GM12878 (cell line): ENCODE measurements around the gene ANK2. TPM values are rescaled to one million over a fixed set of nuclear protein-coding genes. Genes with fewer than 3 reads are reported as not detected.
A peak's percentile ranks its signal among the peaks of the same experiment; 100 is the strongest.

Source experiments
- ATAC-seq: fragments of 200-7000 bp; cut with Tn5 transposase; 3 replicates; pipeline ENCODE4 v1.9.1; 2020; ENCODE audit warnings: mild to moderate bottlenecking, moderate library complexity
- BruUV-seq: library from RNA; stranded (reverse); fragments of 400-500 nt; replicated peaks from 2 replicates; lab custom pipeline; 2021; lab: Mats Ljungman, UMichigan
- CTCF ChIA-PET: fragments of 300-600 bp; sonication (Branson Sonifier 250); formaldehyde crosslinking; extraction: SDS; loops from one replicate; lab custom pipeline; 2021; ENCODE audit warnings: inconsistent platforms; lab: Yijun Ruan, JAX
- POLR2A ChIA-PET: fragments of 350-600 bp; formaldehyde crosslinking; extraction: SDS; loops from one replicate; lab custom pipeline; 2021; ENCODE audit warnings: inconsistent platforms; lab: Charles Lee
- RAD21 ChIA-PET: fragments of 300-600 bp; sonication (Branson Sonifier 250); formaldehyde crosslinking; loops from one replicate; lab custom pipeline; 2023; ENCODE audit warnings: antibody characterized with exemption; ENCODE audit not compliant: unreplicated experiment; lab: Charles Lee
- SMC1A ChIA-PET: fragments of 300-600 bp; sonication (Branson Sonifier 250); formaldehyde crosslinking; loops from one replicate; lab custom pipeline; 2023; ENCODE audit not compliant: unreplicated experiment, uncharacterized antibody; lab: Charles Lee
- DNase-seq: peaks from one replicate; pipeline ENCODE4 v3.0.0-alpha.2; 2011; ENCODE audit warnings: low read depth, low spot score
- FAIRE-seq: peaks from 3 replicates; lab custom pipeline; 2011; peaks lifted over from hg19 to GRCh38; lab: Jason Lieb, UNC
- H2AFZ ChIP-seq: 2 replicates; pipeline ENCODE4 v1.6.0; 2011; ENCODE audit warnings: low read depth, low read length, control low read depth; ENCODE audit not compliant: control insufficient read depth
- H3K27ac ChIP-seq: 2 replicates; pipeline ENCODE4 v1.5.1; 2011; ENCODE audit warnings: control low read depth; ENCODE audit not compliant: control insufficient read depth, insufficient read depth
- H3K27me3 ChIP-seq, 2 experiments: replicated peaks in 1 of 2; 2 replicates each; pipeline versions ENCODE4 v1.6.0 to v1.6.1; 2011; ENCODE audit warnings: low read length in 1 of 2; ENCODE audit not compliant: control insufficient read depth in 2 of 2, insufficient read depth in 2 of 2
- H3K36me3 ChIP-seq, 2 experiments: 2 replicates each; pipeline ENCODE4 v1.5.1; 2011; ENCODE audit warnings: low read length in 1 of 2; ENCODE audit not compliant: control insufficient read depth in 2 of 2, insufficient read depth in 2 of 2
- H3K4me1 ChIP-seq: 2 replicates; pipeline ENCODE4 v1.6.1; 2011; ENCODE audit warnings: mild to moderate bottlenecking, low read length, moderate library complexity, mixed read lengths; ENCODE audit not compliant: control insufficient read depth, insufficient read depth
- H3K4me2 ChIP-seq: 2 replicates; pipeline ENCODE4 v1.6.0; 2011; ENCODE audit warnings: control low read depth; ENCODE audit not compliant: control insufficient read depth, insufficient read depth
- H3K4me3 ChIP-seq: fragments of 200-600 bp; sonication (generic); 2 replicates; pipeline ENCODE4 v1.5.1; 2016
- H3K79me2 ChIP-seq: 2 replicates; pipeline ENCODE4 v1.6.0; 2011; ENCODE audit warnings: low read length; ENCODE audit not compliant: control insufficient read depth, insufficient read depth
- H3K9ac ChIP-seq: 2 replicates; pipeline ENCODE4 v1.8.0; 2011; ENCODE audit warnings: low read length, control low read depth, mixed read lengths; ENCODE audit not compliant: control insufficient read depth, insufficient read depth
- H3K9me3 ChIP-seq: replicated peaks from 3 replicates; pipeline ENCODE4 v1.5.1; 2011; ENCODE audit warnings: mild to moderate bottlenecking, low read length; ENCODE audit not compliant: control insufficient read depth, insufficient read depth
- H4K20me1 ChIP-seq: 2 replicates; pipeline ENCODE4 v1.6.0; 2011; ENCODE audit not compliant: control insufficient read depth, insufficient read depth
- RAD21 ChIP-seq: IDR thresholded peaks from 2 replicates; pipeline ENCODE4 v1.6.1; 2011; ENCODE audit warnings: mild to moderate bottlenecking, low read depth, low read length, moderate library complexity; ENCODE audit not compliant: insufficient read depth
- WGBS: methylation state at CpG from one replicate; pipeline ENCODE4 v1.1.6; 2016; ENCODE audit warnings: low lambda C conversion rate; ENCODE audit not compliant: insufficient replicate concordance, insufficient coverage; ENCODE audit errors: missing lambda C conversion rate; 5-methylcytosine and 5-hydroxymethylcytosine counted together
- in situ Hi-C: fragments of 300-500 bp; cut with MboI; formaldehyde crosslinking; loops from 9 replicates; pipeline ENCODE4 v1.14.3; 2018; ENCODE audit warnings: mixed read lengths
- intact Hi-C: fragments of 100-400 bp; cut with micrococcal nuclease; formaldehyde crosslinking; loops from one replicate; pipeline ENCODE4 v1.14.2; 2022; ENCODE audit not compliant: unreplicated experiment
- polyA plus RNA-seq, 11 experiments: library from polyadenylated mRNA; depleted of rRNA in 4 of 11; unstranded in 6 of 11; stranded (reverse) in 5 of 11; fragments of >200 nt; fragmentation: Nextera tagmentation in 4 of 11; fragmentation: Illumina TruSeq in 1 of 11; extraction: Ambion mirVana in 4 of 11; extraction: Trizol in 1 of 11; gene quantifications; 1 replicate in 1 of 11; 2 replicates in 10 of 11; pipeline versions ENCODE4 v1.2.1 to v1.2.3, GENCODE V29; 2011 to 2016; ENCODE audit warnings: inconsistent platforms in 2 of 11, missing spikeins in 2 of 11, low read depth in 1 of 11
- total RNA-seq, 4 experiments: library from RNA; depleted of rRNA in 3 of 4; stranded (reverse); fragments of >200 nt in 3 of 4; fragmentation: Illumina TruSeq in 1 of 4; extraction: Trizol in 1 of 4; gene quantifications; 2 replicates each; pipeline versions ENCODE4 v1.2.1 to v1.2.3, GENCODE V29; 2013 to 2021
- TF ChIP-seq, protein P1 (sequence below): IDR thresholded peaks from 2 replicates; pipeline ENCODE4 v1.6.1; 2011; ENCODE audit warnings: low read depth, low read length, improper control_type of control experiment, borderline replicate concordance
- TF ChIP-seq, protein P2 (sequence below), 3 experiments: IDR thresholded peaks in 2 of 3; conservative IDR thresholded peaks in 1 of 3; 2 replicates each; pipeline ENCODE4 v1.5.1; 2011; ENCODE audit warnings: low read depth in 3 of 3, low read length in 3 of 3, mild to moderate bottlenecking in 3 of 3, control low read depth in 2 of 3, moderate library complexity in 2 of 3, inconsistent platforms in 1 of 3, mixed read lengths in 1 of 3; ENCODE audit not compliant: control insufficient read depth in 2 of 3, insufficient read depth in 1 of 3; ENCODE audit errors: extremely low read depth in 1 of 3

ANK2 gene
- total and polyA plus RNA-seq, 10 of the 15 experiments (the other 5 are each of a cell fraction or from before 2014, with no cell fraction given): 1.6 to 13.0 (median 4.1) TPM

GRCh38 chr4:113248320-113248719, 198.9 kb downstream of the ANK2 start:
- in situ Hi-C loops (no loop called here), intact Hi-C loops (loop anchor here (10.0 kb wide), 1 partner anchor 144 kb away; no protein-coding TSS in a partner anchor)
- no peaks in the 10 kb centered on the region for H3K4me1 ChIP-seq
- DNase-seq (no peak), ATAC-seq (peak; percentile 61; the same call in 2 of the 3 replicates), FAIRE-seq (no peak)
- no peaks in the 10 kb centered on the region; the same call in 2 of the 3 replicates for H3K9me3 ChIP-seq
- no peaks in the 10 kb centered on the region for H3K36me3 ChIP-seq
- no peaks in the 10 kb centered on the region for H3K27me3 ChIP-seq
- ChIA-PET SMC1A (interaction anchor here (1.8 kb wide), 1 partner anchor 10 kb away, joined by 4 read pairs; no protein-coding TSS in a partner anchor), CTCF (interaction anchor here (0.6 kb wide), 1 partner anchor 12 kb away, joined by 3 read pairs; no protein-coding TSS in a partner anchor), RAD21 (interaction anchor here (1.0 kb wide), 1 partner anchor 142 kb away, joined by 3 read pairs; no protein-coding TSS in a partner anchor), POLR2A (no interaction called here)
- H3K27ac ChIP-seq: no peak overlapping the region
- no peaks in the 10 kb centered on the region for H3K79me2 ChIP-seq
- no TSS peak for BruUV-seq
- no peak overlapping the region for H3K4me2 ChIP-seq
- no peak overlapping the region for H3K4me3 ChIP-seq
- no peaks in the 10 kb centered on the region for H4K20me1 ChIP-seq
- H3K9ac ChIP-seq: no peak overlapping the region
- 55% methylated on average over 5 of the region's 5 CpGs for WGBS
- no peak overlapping the region for H2AFZ ChIP-seq
- 0 out of 2 replicates have a peak, but pooled peaks have one; percentile 9 for TF ChIP-seq RAD21
- TF ChIP-seq, protein P1, sequence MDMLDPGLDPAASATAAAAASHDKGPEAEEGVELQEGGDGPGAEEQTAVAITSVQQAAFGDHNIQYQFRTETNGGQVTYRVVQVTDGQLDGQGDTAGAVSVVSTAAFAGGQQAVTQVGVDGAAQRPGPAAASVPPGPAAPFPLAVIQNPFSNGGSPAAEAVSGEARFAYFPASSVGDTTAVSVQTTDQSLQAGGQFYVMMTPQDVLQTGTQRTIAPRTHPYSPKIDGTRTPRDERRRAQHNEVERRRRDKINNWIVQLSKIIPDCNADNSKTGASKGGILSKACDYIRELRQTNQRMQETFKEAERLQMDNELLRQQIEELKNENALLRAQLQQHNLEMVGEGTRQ: no peak
- TF ChIP-seq, protein P2, sequence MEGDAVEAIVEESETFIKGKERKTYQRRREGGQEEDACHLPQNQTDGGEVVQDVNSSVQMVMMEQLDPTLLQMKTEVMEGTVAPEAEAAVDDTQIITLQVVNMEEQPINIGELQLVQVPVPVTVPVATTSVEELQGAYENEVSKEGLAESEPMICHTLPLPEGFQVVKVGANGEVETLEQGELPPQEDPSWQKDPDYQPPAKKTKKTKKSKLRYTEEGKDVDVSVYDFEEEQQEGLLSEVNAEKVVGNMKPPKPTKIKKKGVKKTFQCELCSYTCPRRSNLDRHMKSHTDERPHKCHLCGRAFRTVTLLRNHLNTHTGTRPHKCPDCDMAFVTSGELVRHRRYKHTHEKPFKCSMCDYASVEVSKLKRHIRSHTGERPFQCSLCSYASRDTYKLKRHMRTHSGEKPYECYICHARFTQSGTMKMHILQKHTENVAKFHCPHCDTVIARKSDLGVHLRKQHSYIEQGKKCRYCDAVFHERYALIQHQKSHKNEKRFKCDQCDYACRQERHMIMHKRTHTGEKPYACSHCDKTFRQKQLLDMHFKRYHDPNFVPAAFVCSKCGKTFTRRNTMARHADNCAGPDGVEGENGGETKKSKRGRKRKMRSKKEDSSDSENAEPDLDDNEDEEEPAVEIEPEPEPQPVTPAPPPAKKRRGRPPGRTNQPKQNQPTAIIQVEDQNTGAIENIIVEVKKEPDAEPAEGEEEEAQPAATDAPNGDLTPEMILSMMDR (IDR thresholded peaks at IDR 0.05 in 2 of 3, conservative IDR thresholded peaks at IDR 0.05 in 1 of 3; ENCODE audit: control insufficient read depth in 2 of 3, extremely low read depth in 1 of 3, insufficient read depth in 1 of 3, low read depth in 3 of 3, low read length in 3 of 3): peak in 2 of 3 experiments; percentile 19 to 25; a peak in 2 of 6 replicates
